ENCODE data around the gene LONRF2.
A peak's percentile ranks its signal among the peaks of the same experiment; 100 is the strongest.
"Not testable (repeated sequence)": the region's sequence is repeated elsewhere in the genome, so short reads cannot be mapped to it uniquely, and the experiment has no call there.

Gene LONRF2

GRCh38 chr2:100321866-100322820 lies at the start of gene LONRF2:
LONRF2 (minus strand) TSS chr2:100322501; CDS start chr2:100322093, 408 bp downstream.
- H3K36me3 Mint-ChIP-seq (ENCODE audit: low read depth) = peaks cover 5% of the 10 kb centered on the region
- peaks cover 72% of the 10 kb centered on the region for H3K27me3 Mint-ChIP-seq
- H3K9me3 Mint-ChIP-seq = peaks cover 15% of the 10 kb centered on the region
- intact Hi-C loops (cut with micrococcal nuclease) = no loop called here
- H3K27ac Mint-ChIP-seq = no peak within 1 kb of the TSS
- no peaks in the 10 kb centered on the region for H3K4me1 Mint-ChIP-seq (ENCODE audit: low read depth)
- H3K4me3 Mint-ChIP-seq = peak within 1 kb of the TSS; percentile 32

- H3K4me3 Mint-ChIP-seq = no peak overlapping the region
- H3K9me3 Mint-ChIP-seq = peaks cover 47% of the 10 kb centered on the region
- intact Hi-C loops (cut with micrococcal nuclease) = no loop called here
- peaks cover 14% of the 10 kb centered on the region for H3K27me3 Mint-ChIP-seq
- H3K4me1 Mint-ChIP-seq (ENCODE audit: low read depth) = no peaks in the 10 kb centered on the region
- H3K27ac Mint-ChIP-seq = no peak overlapping the region
- no peaks in the 10 kb centered on the region for H3K36me3 Mint-ChIP-seq (ENCODE audit: low read depth)
Measured at GRCh38 chr2:100367163-100367562, 44.9 kb upstream of the LONRF2 start.

DNA sequence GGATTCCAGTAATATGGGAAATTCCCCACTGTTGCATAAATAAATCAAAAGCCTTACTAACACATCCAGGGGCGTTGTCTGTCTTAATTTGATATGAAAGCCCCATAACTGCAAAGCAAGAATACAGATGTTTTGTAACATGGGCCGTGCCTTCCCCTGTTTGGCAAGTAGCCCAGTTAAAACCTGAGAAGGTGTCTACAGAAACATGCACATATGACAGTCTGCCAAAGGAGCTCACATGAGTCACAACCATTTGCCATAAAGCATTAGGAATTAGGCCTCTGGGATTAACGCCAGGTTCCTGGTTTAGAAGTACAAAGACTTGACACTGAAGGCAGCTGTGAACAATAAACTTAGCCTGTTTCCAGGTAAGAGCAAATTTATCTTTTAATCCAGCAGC lies 43.1 kb upstream of the LONRF2 start:
- Mint-ChIP-seq H3K27me3 (peaks cover 10% of the 10 kb centered on the region), H3K9me3 (peaks cover 47% of the 10 kb centered on the region), H3K4me1 (ENCODE audit: low read depth) (no peaks in the 10 kb centered on the region), H3K36me3 (ENCODE audit: low read depth) (no peaks in the 10 kb centered on the region), H3K27ac (no peak overlapping the region), H3K4me3 (no peak overlapping the region)
- intact Hi-C loops (cut with micrococcal nuclease) = no loop called here

GRCh38 chr2:100362269-100362668 lies 40.0 kb upstream of the LONRF2 start:
- intact Hi-C loops (cut with micrococcal nuclease); H3K27ac Mint-ChIP-seq; H3K4me1 Mint-ChIP-seq (ENCODE audit: low read depth); H3K36me3 Mint-ChIP-seq (ENCODE audit: low read depth); H3K4me3 Mint-ChIP-seq; H3K27me3 Mint-ChIP-seq: not testable (repeated sequence)
- H3K9me3 Mint-ChIP-seq = peaks cover 38% of the 10 kb centered on the region

- intact Hi-C loops (cut with micrococcal nuclease) = no loop called here
- Mint-ChIP-seq H3K9me3 (peaks cover 38% of the 10 kb centered on the region), H3K27me3 (peaks cover 11% of the 10 kb centered on the region), H3K36me3 (ENCODE audit: low read depth) (no peaks in the 10 kb centered on the region), H3K4me1 (ENCODE audit: low read depth) (no peaks in the 10 kb centered on the region), H3K4me3 (no peak overlapping the region), H3K27ac (no peak overlapping the region)
Measured at GRCh38 chr2:100359576-100359975, 37.3 kb upstream of the LONRF2 start.

DNA sequence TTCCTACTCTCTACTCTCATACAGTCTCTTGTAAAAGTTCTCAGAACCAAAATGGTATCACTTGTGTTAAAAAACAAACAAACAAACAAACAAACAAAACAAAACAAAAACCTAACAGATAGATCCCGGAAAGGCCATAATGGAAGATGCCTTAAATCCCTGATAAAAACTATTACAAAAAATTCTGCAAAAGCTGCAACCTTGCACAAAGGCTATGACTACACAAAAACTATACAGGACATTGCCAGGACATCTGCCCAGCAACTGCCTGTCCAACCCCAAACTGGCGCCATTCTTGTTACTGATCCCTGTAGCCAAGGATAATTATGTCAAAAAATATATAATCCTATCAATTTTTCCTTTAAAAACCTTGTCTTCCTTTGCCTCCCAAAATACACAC lies 36.3 kb upstream of the LONRF2 start:
- Mint-ChIP-seq H3K9me3 (peaks cover 38% of the 10 kb centered on the region), H3K27ac (no peak overlapping the region), H3K36me3 (ENCODE audit: low read depth) (no peaks in the 10 kb centered on the region), H3K4me3 (no peak overlapping the region), H3K27me3 (peaks cover 15% of the 10 kb centered on the region), H3K4me1 (ENCODE audit: low read depth) (no peaks in the 10 kb centered on the region)
- intact Hi-C loops (cut with micrococcal nuclease) = no loop called here

DNA sequence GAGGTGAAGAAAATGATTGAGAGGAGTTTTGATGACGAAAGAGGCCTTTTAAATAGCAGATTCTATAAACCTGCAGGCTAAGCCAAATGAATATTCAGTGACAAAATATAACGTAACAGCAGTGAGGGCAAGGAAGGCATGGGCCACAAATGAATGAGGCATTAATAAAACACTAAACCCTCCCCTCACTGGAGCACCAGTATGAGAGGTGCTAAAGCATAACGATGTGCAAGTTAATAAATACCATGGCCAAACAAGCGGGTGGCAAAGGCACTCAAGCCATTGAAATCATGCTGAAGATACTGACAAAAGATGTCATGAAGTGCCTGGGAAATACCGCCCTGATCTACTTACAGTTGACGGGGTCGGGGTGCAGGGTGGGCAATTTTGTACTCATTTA lies 30.2 kb upstream of the LONRF2 start:
- Mint-ChIP-seq H3K27ac (no peak overlapping the region), H3K9me3 (peaks cover 13% of the 10 kb centered on the region), H3K4me1 (ENCODE audit: low read depth) (no peaks in the 10 kb centered on the region), H3K27me3 (peaks cover 15% of the 10 kb centered on the region), H3K4me3 (no peak overlapping the region), H3K36me3 (ENCODE audit: low read depth) (no peaks in the 10 kb centered on the region)
- intact Hi-C loops (cut with micrococcal nuclease) = no loop called here

DNA sequence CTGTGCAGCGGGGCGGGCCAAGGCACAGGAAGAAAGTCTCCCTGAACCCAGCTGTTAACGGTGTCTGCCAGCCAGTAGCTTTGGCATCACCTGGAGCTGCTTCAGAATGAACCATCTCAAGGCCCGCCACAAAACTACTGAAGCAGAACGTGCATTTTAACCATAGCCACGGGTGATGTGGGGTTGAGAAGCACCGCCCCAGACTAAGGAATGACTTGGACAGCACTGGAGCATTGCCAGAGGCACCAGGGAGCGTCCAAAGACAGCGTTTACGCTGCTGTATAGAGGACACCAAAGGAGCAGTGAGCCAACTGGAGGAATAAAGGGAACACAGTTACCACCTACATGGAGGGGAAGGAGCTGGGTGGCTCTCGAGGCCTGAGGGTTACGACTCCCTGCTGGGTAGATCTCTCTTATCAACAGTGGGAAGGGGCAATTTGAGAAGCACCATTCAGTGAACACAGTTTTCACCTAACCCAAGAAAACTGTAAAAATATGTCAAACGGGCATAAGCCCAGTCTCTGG lies 28.4 kb upstream of the LONRF2 start:
- H3K27me3 Mint-ChIP-seq = peaks cover 11% of the 10 kb centered on the region
- H3K9me3 Mint-ChIP-seq = peaks cover 13% of the 10 kb centered on the region
- H3K4me1 Mint-ChIP-seq (ENCODE audit: low read depth) = no peaks in the 10 kb centered on the region
- no peak overlapping the region for H3K4me3 Mint-ChIP-seq
- H3K27ac Mint-ChIP-seq = no peak overlapping the region
- intact Hi-C loops (cut with micrococcal nuclease) = no loop called here
- H3K36me3 Mint-ChIP-seq (ENCODE audit: low read depth) = no peaks in the 10 kb centered on the region

- peaks cover 22% of the 10 kb centered on the region for H3K9me3 Mint-ChIP-seq
- peaks cover 18% of the 10 kb centered on the region for H3K27me3 Mint-ChIP-seq
- H3K36me3 Mint-ChIP-seq (ENCODE audit: low read depth); H3K4me3 Mint-ChIP-seq; intact Hi-C loops (cut with micrococcal nuclease); H3K4me1 Mint-ChIP-seq (ENCODE audit: low read depth); H3K27ac Mint-ChIP-seq: not testable (repeated sequence)
Measured at GRCh38 chr2:100345144-100345543, 22.8 kb upstream of the LONRF2 start.

GRCh38 chr2:100344433-100344832 lies 22.1 kb upstream of the LONRF2 start:
- H3K27me3 Mint-ChIP-seq = peaks cover 24% of the 10 kb centered on the region
- H3K9me3 Mint-ChIP-seq = peaks cover 15% of the 10 kb centered on the region
- H3K27ac Mint-ChIP-seq = no peak overlapping the region

GRCh38 chr2:100342466-100342865 lies 20.2 kb upstream of the LONRF2 start:
- intact Hi-C loops (cut with micrococcal nuclease); H3K27ac Mint-ChIP-seq; H3K4me3 Mint-ChIP-seq; H3K36me3 Mint-ChIP-seq (ENCODE audit: low read depth); H3K4me1 Mint-ChIP-seq (ENCODE audit: low read depth): not testable (repeated sequence)
- peaks cover 29% of the 10 kb centered on the region for H3K27me3 Mint-ChIP-seq
- H3K9me3 Mint-ChIP-seq = peaks cover 12% of the 10 kb centered on the region

More at GRCh38 chr2:100344433-100344832, 22.1 kb upstream of the LONRF2 start:
- Mint-ChIP-seq H3K4me3 (no peak overlapping the region), H3K4me1 (ENCODE audit: low read depth) (no peaks in the 10 kb centered on the region), H3K36me3 (ENCODE audit: low read depth) (no peaks in the 10 kb centered on the region)
- intact Hi-C loops (cut with micrococcal nuclease) = no loop called here

- Mint-ChIP-seq H3K9me3 (peaks cover 12% of the 10 kb centered on the region), H3K4me1 (ENCODE audit: low read depth) (no peaks in the 10 kb centered on the region), H3K4me3 (no peak overlapping the region), H3K27ac (no peak overlapping the region), H3K36me3 (ENCODE audit: low read depth) (no peaks in the 10 kb centered on the region), H3K27me3 (peaks cover 36% of the 10 kb centered on the region)
- intact Hi-C loops (cut with micrococcal nuclease) = no loop called here
Measured at GRCh38 chr2:100339823-100340222, 17.5 kb upstream of the LONRF2 start.

- Mint-ChIP-seq H3K4me3 (no peak overlapping the region), H3K4me1 (ENCODE audit: low read depth) (no peaks in the 10 kb centered on the region), H3K27me3 (peaks cover 25% of the 10 kb centered on the region)
Measured at GRCh38 chr2:100334929-100335328, 12.6 kb upstream of the LONRF2 start.

GRCh38 chr2:100327742-100328141 lies 5.4 kb upstream of the LONRF2 start:
- peaks cover 45% of the 10 kb centered on the region for H3K27me3 Mint-ChIP-seq
- no peaks in the 10 kb centered on the region for H3K4me1 Mint-ChIP-seq (ENCODE audit: low read depth)
- H3K36me3 Mint-ChIP-seq (ENCODE audit: low read depth) = no peaks in the 10 kb centered on the region
- H3K9me3 Mint-ChIP-seq = no peaks in the 10 kb centered on the region
- intact Hi-C loops (cut with micrococcal nuclease) = no loop called here
- H3K27ac Mint-ChIP-seq = no peak overlapping the region
- H3K4me3 Mint-ChIP-seq = no peak overlapping the region

More at GRCh38 chr2:100334929-100335328, 12.6 kb upstream of the LONRF2 start:
- intact Hi-C loops (cut with micrococcal nuclease) = no loop called here
- Mint-ChIP-seq H3K27ac (no peak overlapping the region), H3K36me3 (ENCODE audit: low read depth) (no peaks in the 10 kb centered on the region), H3K9me3 (no peaks in the 10 kb centered on the region)

Data from dendritic cell treated with granulocyte-macrophage colony-stimulating factor and Interleukin-4, amounts not matched to agents 40 ng/mL and 50 ng/mL, for 4 days (primary cell).